Measurements from ENCODE around the gene ABTB1. TPM values are rescaled to one million over a fixed set of nuclear protein-coding genes. Genes with fewer than 3 reads are reported as not detected.

The ABTB1 gene
- total RNA-seq, 2 experiments from 2014 or later: 4.4 to 14.5 TPM

DNA sequence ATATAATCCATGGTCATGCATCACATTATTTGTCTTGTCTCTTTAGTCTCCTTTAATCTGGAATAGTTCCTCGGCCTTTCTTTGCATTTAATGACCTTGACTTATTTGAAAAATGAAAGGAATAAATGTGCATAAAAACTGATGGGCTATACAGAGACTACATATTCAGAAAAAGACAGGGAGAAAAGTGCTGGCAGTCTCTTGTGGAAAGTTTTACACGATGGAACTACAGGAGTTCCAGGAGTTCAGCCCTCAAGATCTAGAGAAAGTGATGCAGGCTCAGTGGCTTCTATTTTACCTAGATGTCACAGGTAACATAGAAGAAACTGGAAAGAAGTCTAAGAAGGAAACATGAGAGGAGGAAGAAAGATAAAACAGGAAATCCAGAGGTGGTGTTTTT, 7.6 kb upstream of the ABTB1 start:
- Histone ChIP-seq H2AFZ (ENCODE audit: low read length) (no peak overlapping the region), H3K4me3 (ENCODE audit: low read depth, low read length, poor library complexity, severe bottlenecking) (no peak overlapping the region), H3K9me3 (ENCODE audit: low read length) (no peaks in the 10 kb centered on the region), H3K79me2 (ENCODE audit: insufficient read depth, low read depth, low read length) (no peaks in the 10 kb centered on the region), H3K27ac (ENCODE audit: low read depth, low read length, poor library complexity, severe bottlenecking) (no peak overlapping the region), H3K4me1 (ENCODE audit: insufficient read depth, low read length, poor library complexity, severe bottlenecking) (no peaks in the 10 kb centered on the region), H3K9me2 (ENCODE audit: insufficient read depth, low read length) (no peaks in the 10 kb centered on the region), H4K20me1 (ENCODE audit: insufficient read depth, low read length) (no peaks in the 10 kb centered on the region), H3K4me2 (ENCODE audit: low read length) (no peak overlapping the region), H3K36me3 (ENCODE audit: insufficient read depth, low read length) (peaks cover 18% of the 10 kb centered on the region; the same call in 1 of the 2 replicates)
- POLR2A ChIA-PET: interaction anchor here (0.7 kb wide), 1 partner anchor 14 kb away, joined by 4 read pairs; no protein-coding TSS in a partner anchor
- CTCF ChIA-PET (ENCODE audit: unreplicated experiment): no interaction called here
- TF ChIP-seq, protein P1, sequence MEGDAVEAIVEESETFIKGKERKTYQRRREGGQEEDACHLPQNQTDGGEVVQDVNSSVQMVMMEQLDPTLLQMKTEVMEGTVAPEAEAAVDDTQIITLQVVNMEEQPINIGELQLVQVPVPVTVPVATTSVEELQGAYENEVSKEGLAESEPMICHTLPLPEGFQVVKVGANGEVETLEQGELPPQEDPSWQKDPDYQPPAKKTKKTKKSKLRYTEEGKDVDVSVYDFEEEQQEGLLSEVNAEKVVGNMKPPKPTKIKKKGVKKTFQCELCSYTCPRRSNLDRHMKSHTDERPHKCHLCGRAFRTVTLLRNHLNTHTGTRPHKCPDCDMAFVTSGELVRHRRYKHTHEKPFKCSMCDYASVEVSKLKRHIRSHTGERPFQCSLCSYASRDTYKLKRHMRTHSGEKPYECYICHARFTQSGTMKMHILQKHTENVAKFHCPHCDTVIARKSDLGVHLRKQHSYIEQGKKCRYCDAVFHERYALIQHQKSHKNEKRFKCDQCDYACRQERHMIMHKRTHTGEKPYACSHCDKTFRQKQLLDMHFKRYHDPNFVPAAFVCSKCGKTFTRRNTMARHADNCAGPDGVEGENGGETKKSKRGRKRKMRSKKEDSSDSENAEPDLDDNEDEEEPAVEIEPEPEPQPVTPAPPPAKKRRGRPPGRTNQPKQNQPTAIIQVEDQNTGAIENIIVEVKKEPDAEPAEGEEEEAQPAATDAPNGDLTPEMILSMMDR (conservative IDR thresholded peaks at IDR 0.05; ENCODE audit: low read length): no peak
- TF ChIP-seq EZH2phosphoT487 (IDR thresholded peaks at IDR 0.05; ENCODE audit: borderline replicate concordance, low read depth, low read length): no peak
- intact Hi-C loops (cut with micrococcal nuclease; ENCODE audit: unreplicated experiment): no loop called here
- no TSS peak for BruUV-seq (replicated peaks)
- DNase-seq (ENCODE audit: low spot score): no peak

DNA sequence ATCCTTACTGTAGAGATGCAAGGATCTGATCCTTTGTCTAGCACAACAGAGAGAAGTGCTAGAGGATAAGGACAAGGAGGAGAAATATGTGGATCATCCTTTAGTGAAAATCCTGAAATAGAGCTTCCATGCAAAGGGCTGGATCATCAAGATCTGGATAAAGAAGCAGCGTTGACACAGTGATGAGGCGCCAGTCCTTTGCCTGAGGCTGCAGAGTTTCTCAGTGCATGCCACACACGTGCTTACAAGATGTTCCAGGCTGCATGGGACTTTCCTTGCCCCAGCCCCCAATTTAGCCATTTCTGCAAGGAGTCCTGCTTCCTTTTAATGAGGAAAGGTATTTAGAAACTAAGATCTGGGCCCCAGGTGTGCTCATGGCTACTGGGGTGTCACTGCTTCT, 7.2 kb upstream of the ABTB1 start:
- TF ChIP-seq EZH2phosphoT487 (IDR thresholded peaks at IDR 0.05; ENCODE audit: borderline replicate concordance, low read depth, low read length): no peak
- intact Hi-C loops (cut with micrococcal nuclease; ENCODE audit: unreplicated experiment): no loop called here
- Histone ChIP-seq H3K9me3 (ENCODE audit: low read length) (no peaks in the 10 kb centered on the region), H3K4me1 (ENCODE audit: insufficient read depth, low read length, poor library complexity, severe bottlenecking) (no peaks in the 10 kb centered on the region), H3K79me2 (ENCODE audit: insufficient read depth, low read depth, low read length) (no peaks in the 10 kb centered on the region), H3K4me2 (ENCODE audit: low read length) (no peak overlapping the region), H3K9me2 (ENCODE audit: insufficient read depth, low read length) (no peaks in the 10 kb centered on the region), H3K27ac (ENCODE audit: low read depth, low read length, poor library complexity, severe bottlenecking) (no peak overlapping the region), H3K36me3 (ENCODE audit: insufficient read depth, low read length) (peaks cover 18% of the 10 kb centered on the region; the same call in 1 of the 2 replicates), H2AFZ (ENCODE audit: low read length) (no peak overlapping the region), H3K4me3 (ENCODE audit: low read depth, low read length, poor library complexity, severe bottlenecking) (no peak overlapping the region), H4K20me1 (ENCODE audit: insufficient read depth, low read length) (no peaks in the 10 kb centered on the region)
- no TSS peak for BruUV-seq (replicated peaks)
- DNase-seq (ENCODE audit: low spot score): no peak
- ChIA-PET CTCF (ENCODE audit: unreplicated experiment) (no interaction called here), POLR2A (interaction anchor here (0.7 kb wide), 1 partner anchor 14 kb away, joined by 4 read pairs; no protein-coding TSS in a partner anchor)

DNA sequence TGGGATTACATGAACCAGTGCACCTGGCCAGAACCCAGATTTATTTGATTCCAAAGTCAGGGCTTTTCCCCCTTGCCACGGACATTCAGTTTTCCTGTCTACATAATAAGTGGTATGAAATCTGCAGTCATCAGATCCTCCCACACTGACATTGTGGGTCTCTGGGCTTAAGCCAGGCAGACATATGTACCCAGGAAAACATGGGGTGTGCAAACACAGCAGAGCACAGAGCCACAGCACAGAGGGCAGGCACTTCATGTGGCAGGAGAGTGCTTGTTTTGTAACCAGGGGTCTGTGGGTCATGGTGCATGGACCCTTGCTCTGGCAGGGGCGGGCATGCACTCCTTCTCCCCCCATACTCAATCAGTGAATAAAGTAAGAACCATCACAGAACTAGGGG, 6.1 kb upstream of the ABTB1 start:
- CTCF ChIA-PET (ENCODE audit: unreplicated experiment): no interaction called here
- no TSS peak for BruUV-seq (replicated peaks)

More for the DNA sequence above, 6.1 kb upstream of the ABTB1 start:
- Histone ChIP-seq H3K36me3 (ENCODE audit: insufficient read depth, low read length) (peaks cover 18% of the 10 kb centered on the region; the same call in 1 of the 2 replicates), H4K20me1 (ENCODE audit: insufficient read depth, low read length) (no peaks in the 10 kb centered on the region), H3K79me2 (ENCODE audit: insufficient read depth, low read depth, low read length) (no peaks in the 10 kb centered on the region), H3K4me2 (ENCODE audit: low read length) (no peak overlapping the region), H3K9me3 (ENCODE audit: low read length) (no peaks in the 10 kb centered on the region), H3K4me3 (ENCODE audit: low read depth, low read length, poor library complexity, severe bottlenecking) (no peak overlapping the region), H3K4me1 (ENCODE audit: insufficient read depth, low read length, poor library complexity, severe bottlenecking) (peaks cover 4% of the 10 kb centered on the region), H2AFZ (ENCODE audit: low read length) (no peak overlapping the region), H3K27ac (ENCODE audit: low read depth, low read length, poor library complexity, severe bottlenecking) (no peak overlapping the region), H3K9me2 (ENCODE audit: insufficient read depth, low read length) (no peaks in the 10 kb centered on the region)
- intact Hi-C loops (cut with micrococcal nuclease; ENCODE audit: unreplicated experiment): no loop called here
- no peak for DNase-seq (ENCODE audit: low spot score)
- TF ChIP-seq EZH2phosphoT487 (IDR thresholded peaks at IDR 0.05; ENCODE audit: borderline replicate concordance, low read depth, low read length): no peak
- TF ChIP-seq, protein P1 (conservative IDR thresholded peaks at IDR 0.05; ENCODE audit: low read length): no peak
- POLR2A ChIA-PET: no interaction called here

All from OCI-LY7 (cell line).